Gastrocnemius medialis (tissue), 4 donors: Measurements from ENCODE around the gene PADI4. TPM values are rescaled to one million over a fixed set of nuclear protein-coding genes. Genes with fewer than 3 reads are reported as not detected.

Source experiments
- ATAC-seq, 2 donors: fragments of 150-250 bp; one replicate each; pipeline ENCODE4 v1.9.1; 2016
- DNase-seq, 2 donors: peaks; one replicate each; pipeline ENCODE4 v3.0.0-alpha.2; 2019
- H3K27ac ChIP-seq, 4 donors: fragments of 200-600 bp; sonication (generic); 1 replicate in 1 of 4; 2 replicates in 3 of 4; pipeline ENCODE4 v1.5.1; 2016 to 2018; ENCODE audit warnings: mild to moderate bottlenecking in 2 of 4, moderate library complexity in 1 of 4
- H3K27me3 ChIP-seq, 3 donors: fragments of 200-600 bp; sonication (generic) in 2 of 3; 1 replicate in 1 of 3; 2 replicates in 2 of 3; pipeline versions ENCODE4 v1.5.1 to v1.6.0; 2016 to 2019; ENCODE audit warnings: mild to moderate bottlenecking in 1 of 3, moderate library complexity in 1 of 3
- H3K36me3 ChIP-seq, 2 donors: fragments of 200-600 bp; sonication (generic) in 1 of 2; one replicate each; pipeline ENCODE4 v1.5.1; 2017 to 2018
- H3K4me1 ChIP-seq, 2 donors: fragments of 200-600 bp; sonication (generic) in 1 of 2; one replicate each; pipeline ENCODE4 v1.5.1; 2016 to 2017; ENCODE audit warnings: mild to moderate bottlenecking in 2 of 2
- H3K4me3 ChIP-seq, 4 donors: fragments of 200-600 bp; sonication (generic) in 3 of 4; 1 replicate in 1 of 4; 2 replicates in 3 of 4; pipeline ENCODE4 v1.5.1; 2016 to 2019; ENCODE audit warnings: mild to moderate bottlenecking in 2 of 4
- H3K9me3 ChIP-seq, 3 donors: fragments of 200-600 bp; sonication (generic) in 2 of 3; 1 replicate in 1 of 3; 2 replicates in 2 of 3; pipeline ENCODE4 v1.5.1; 2016 to 2019
- POLR2A ChIP-seq, 2 donors: fragments of 450-650 bp; IDR thresholded peaks; one replicate each; pipeline ENCODE4 v1.6.1; 2017; ENCODE audit warnings: antibody characterized with exemption in 2 of 2, mild to moderate bottlenecking in 2 of 2, moderate library complexity in 2 of 2
- in situ Hi-C, 4 donors: fragments of 200-750 bp; cut with MboI; loops; one replicate each; pipeline versions ENCODE4 v1.15.0 to v1.8.0; 2017; ENCODE audit warnings: low sequenced_read_pairs in 4 of 4
- intact Hi-C: fragments of 100-400 bp; cut with DNase I; formaldehyde crosslinking; loops from one replicate; pipeline ENCODE4 v1.15.1; 2023; ENCODE audit warnings: low total_unique reads
- total RNA-seq, 4 donors: library from RNA; depleted of rRNA; stranded (reverse); fragments of >200 nt; gene quantifications; one replicate each; pipeline versions ENCODE4 v1.1.0 to v1.2.3, GENCODE V29; 2016
- TF ChIP-seq, protein P1 (sequence below), 5 experiments: fragments of 450-650 bp in 3 of 5; fragments of 200-600 bp in 2 of 5; sonication (generic) in 2 of 5; IDR thresholded peaks in 4 of 5; conservative IDR thresholded peaks in 1 of 5; 1 replicate in 4 of 5; 2 replicates in 1 of 5; pipeline ENCODE4 v1.5.1; 2016 to 2019; ENCODE audit warnings: antibody characterized with exemption in 5 of 5, mild to moderate bottlenecking in 3 of 5, moderate library complexity in 3 of 5

PADI4 gene
- total RNA-seq, 4 donors from 2014 or later: not detected

DNA sequence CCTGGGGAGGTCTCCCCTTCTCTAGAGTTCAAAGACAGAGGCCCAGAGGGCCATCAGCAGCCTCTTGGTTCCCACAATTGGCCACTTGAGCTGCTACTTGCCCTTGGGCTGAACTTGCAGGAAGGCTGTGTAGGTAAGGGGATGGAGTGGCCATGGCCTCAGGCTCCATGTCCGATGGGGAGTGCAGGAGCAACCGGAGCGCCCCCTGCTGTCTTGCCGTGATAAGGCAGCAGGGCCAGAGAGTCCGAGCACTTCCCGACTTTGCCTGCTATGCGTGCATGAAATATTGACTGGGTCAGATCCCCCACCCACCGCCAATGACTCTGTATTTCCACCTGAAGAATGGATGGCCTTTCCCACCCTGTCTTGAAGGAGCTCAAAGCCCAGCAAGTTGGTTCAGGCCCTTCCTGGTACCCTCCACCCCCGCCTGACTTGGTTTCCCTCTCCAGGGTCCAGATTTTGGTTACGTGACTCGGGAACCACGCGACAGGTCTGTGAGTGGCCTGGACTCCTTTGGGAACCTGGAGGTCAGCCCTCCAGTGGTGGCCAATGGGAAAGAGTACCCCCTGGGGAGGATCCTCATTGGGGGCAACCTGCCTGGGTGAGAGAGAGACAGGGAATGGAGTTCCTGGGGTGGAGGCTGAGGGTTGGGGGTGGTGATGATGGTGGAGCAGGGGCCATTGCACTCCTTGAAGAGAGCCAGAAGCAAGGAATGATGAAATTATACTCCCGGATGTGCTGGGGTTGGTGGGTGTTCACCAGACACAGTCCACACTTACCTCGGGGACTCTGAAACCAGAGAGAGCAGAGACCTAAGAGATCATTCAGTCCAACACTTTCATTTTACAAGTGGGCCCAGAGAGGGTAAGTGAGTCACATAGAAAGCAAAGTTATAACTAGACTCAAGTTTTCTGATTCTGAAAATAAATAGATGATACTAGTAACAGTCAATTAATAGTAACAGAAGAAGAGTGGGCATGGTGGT lies 33.5 kb upstream of the PADI4 start:
- TF ChIP-seq, protein P1, sequence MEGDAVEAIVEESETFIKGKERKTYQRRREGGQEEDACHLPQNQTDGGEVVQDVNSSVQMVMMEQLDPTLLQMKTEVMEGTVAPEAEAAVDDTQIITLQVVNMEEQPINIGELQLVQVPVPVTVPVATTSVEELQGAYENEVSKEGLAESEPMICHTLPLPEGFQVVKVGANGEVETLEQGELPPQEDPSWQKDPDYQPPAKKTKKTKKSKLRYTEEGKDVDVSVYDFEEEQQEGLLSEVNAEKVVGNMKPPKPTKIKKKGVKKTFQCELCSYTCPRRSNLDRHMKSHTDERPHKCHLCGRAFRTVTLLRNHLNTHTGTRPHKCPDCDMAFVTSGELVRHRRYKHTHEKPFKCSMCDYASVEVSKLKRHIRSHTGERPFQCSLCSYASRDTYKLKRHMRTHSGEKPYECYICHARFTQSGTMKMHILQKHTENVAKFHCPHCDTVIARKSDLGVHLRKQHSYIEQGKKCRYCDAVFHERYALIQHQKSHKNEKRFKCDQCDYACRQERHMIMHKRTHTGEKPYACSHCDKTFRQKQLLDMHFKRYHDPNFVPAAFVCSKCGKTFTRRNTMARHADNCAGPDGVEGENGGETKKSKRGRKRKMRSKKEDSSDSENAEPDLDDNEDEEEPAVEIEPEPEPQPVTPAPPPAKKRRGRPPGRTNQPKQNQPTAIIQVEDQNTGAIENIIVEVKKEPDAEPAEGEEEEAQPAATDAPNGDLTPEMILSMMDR (IDR thresholded peaks at IDR 0.05 in 4 of 5, conservative IDR thresholded peaks at IDR 0.05 in 1 of 5): peak in 4 of 5 experiments; percentile 10 to 36 (median 20)
- no peak for TF ChIP-seq POLR2A (IDR thresholded peaks at IDR 0.05)

DNA sequence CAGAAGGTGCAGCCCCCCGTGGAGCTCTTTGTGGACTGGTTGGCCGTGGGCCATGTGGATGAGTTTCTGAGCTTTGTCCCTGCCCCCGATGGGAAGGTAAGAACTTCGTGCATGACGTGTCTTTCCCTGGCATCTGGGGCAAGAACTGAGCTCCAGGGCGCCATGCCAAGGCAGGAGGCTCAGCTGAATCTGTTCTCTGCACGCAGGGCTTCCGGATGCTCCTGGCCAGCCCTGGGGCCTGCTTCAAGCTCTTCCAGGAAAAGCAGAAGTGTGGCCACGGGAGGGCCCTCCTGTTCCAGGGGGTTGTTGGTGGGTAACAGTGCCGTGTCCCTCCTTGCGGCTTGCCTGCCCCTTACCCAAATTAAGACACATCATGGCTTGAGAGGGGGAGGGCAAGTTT lies 31.4 kb upstream of the PADI4 start:
- DNase-seq (no peak), ATAC-seq (no peak)
- in situ Hi-C loops (no loop called here), intact Hi-C loops (no loop called here)
- H3K27ac ChIP-seq: no peak overlapping the region
- no peaks in the 10 kb centered on the region for H3K36me3 ChIP-seq
- H3K4me1 ChIP-seq: no peaks in the 10 kb centered on the region
- no peak overlapping the region for H3K4me3 ChIP-seq
- peaks cover 2 to 11% (median 5%) of the 10 kb centered on the region in 3 donors for H3K27me3 ChIP-seq
- no peak for TF ChIP-seq POLR2A (IDR thresholded peaks at IDR 0.05)
- TF ChIP-seq, protein P1 (IDR thresholded peaks at IDR 0.05 in 4 of 5, conservative IDR thresholded peaks at IDR 0.05 in 1 of 5): no peak
- H3K9me3 ChIP-seq: no peaks in the 10 kb centered on the region

More for the DNA sequence above, 33.5 kb upstream of the PADI4 start:
- intact Hi-C loops: no loop called here
- ATAC-seq: no peak
- Histone ChIP-seq H3K4me3 (no peak overlapping the region), H3K27ac (no peak overlapping the region), H3K36me3 (no peaks in the 10 kb centered on the region), H3K27me3 (peaks cover 2 to 11% (median 5%) of the 10 kb centered on the region in 3 donors), H3K4me1 (no peaks in the 10 kb centered on the region), H3K9me3 (no peaks in the 10 kb centered on the region)
- in situ Hi-C loops: no loop called here
- DNase-seq: no peak

DNA sequence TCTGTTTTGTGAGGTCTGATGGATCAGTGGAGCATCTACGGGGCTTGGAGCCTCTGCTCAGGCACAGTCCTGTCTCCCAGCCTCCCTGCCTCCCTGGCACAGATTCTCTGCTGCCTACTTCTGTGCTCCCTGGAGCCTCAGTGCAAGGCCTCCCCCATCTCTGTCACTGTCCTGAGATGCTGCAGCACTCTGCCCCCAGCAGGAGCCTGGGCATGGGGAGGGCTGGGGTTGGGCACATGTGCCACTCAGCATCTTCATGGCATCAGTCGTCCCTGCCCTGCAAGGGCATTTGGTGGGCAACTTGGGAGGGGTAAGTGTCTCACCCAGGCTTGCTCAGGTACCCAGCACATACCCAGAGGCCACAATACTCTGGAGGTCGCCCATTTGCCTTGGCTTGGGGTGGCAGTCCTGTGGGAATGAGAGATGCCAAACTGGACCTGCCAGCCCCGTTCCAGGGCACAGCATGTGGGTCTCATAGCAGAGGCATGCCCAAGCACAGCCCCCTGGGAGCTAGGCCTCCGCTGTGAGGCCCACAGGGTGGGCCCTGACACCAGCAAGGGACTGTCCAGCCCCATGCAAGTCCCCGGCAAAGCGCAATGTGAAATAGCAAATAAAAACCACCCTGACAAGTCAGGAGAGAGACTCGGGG lies 30.4 kb upstream of the PADI4 start:
- in situ Hi-C loops (no loop called here), intact Hi-C loops (no loop called here)
- TF ChIP-seq, protein P1 (IDR thresholded peaks at IDR 0.05 in 4 of 5, conservative IDR thresholded peaks at IDR 0.05 in 1 of 5): no peak
- TF ChIP-seq POLR2A (IDR thresholded peaks at IDR 0.05): no peak
- ATAC-seq (no peak), DNase-seq (no peak)
- H3K36me3 ChIP-seq: no peaks in the 10 kb centered on the region
- H3K4me1 ChIP-seq: no peaks in the 10 kb centered on the region
- no peak overlapping the region for H3K27ac ChIP-seq
- peaks cover 2 to 11% (median 9%) of the 10 kb centered on the region in 3 donors for H3K27me3 ChIP-seq
- no peaks in the 10 kb centered on the region for H3K9me3 ChIP-seq
- no peak overlapping the region for H3K4me3 ChIP-seq

DNA sequence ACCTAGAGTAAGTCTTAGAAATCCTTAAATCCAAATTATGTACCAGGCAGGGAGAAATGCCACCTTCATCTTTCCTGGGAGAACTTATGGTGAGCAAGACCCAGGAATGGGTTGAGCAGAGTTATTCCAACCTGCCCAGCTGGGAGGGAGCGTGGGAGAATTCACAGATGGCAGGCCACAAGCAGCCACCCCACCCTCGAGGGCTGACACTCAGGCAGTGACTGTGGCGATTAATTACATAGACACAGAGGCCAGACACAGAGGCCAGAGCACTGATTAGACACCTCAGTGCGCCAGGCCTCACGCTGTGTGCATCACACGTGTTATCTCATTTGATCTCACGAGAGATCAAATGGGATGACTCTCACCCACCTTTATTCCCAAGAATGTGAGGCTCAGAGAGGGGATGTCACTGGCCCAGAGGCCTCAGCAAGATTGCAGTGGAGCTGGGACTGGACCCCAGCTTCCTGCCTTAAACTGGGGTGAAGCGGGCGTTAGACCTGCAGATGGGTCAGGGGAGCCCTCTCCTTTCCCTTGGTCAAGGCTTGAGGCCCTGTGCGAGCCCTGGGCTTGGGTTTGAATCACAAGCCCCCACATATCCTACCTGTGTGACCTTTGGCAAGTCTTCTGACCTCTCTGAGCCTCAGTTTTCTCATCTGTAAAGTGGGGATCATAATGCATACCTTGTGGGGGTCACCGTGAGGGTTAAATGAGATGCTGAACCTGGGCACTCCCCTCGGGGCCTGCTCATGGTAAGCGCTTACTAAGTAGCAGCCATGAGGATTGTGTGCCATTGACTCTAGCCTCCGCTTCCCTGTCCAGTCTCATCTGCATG lies 28.8 kb upstream of the PADI4 start:
- in situ Hi-C loops: no loop called here
- H3K4me1 ChIP-seq: no peaks in the 10 kb centered on the region
- ATAC-seq: no peak

More for the DNA sequence above, 28.8 kb upstream of the PADI4 start:
- H3K27me3 ChIP-seq: peaks cover 2 to 17% (median 11%) of the 10 kb centered on the region in 3 donors
- no peak overlapping the region for H3K27ac ChIP-seq
- H3K36me3 ChIP-seq: no peaks in the 10 kb centered on the region
- no peak for DNase-seq
- TF ChIP-seq POLR2A (IDR thresholded peaks at IDR 0.05): no peak
- TF ChIP-seq, protein P1 (IDR thresholded peaks at IDR 0.05 in 4 of 5, conservative IDR thresholded peaks at IDR 0.05 in 1 of 5): no peak
- no peaks in the 10 kb centered on the region for H3K9me3 ChIP-seq
- H3K4me3 ChIP-seq: no peak overlapping the region
- intact Hi-C loops: no loop called here
